ENCODE results near the gene PLD5. TPM values are rescaled to one million over a fixed set of nuclear protein-coding genes. Genes with fewer than 3 reads are reported as not detected.
"Not testable (repeated sequence)": the region's sequence is repeated elsewhere in the genome, so short reads cannot be mapped to it uniquely, and the experiment has no call there.

Gene PLD5
- polyA plus RNA-seq, 3 donors from 2014 or later: not detected

- H3K36me3 Mint-ChIP-seq; H3K4me1 Mint-ChIP-seq; H3K27me3 Mint-ChIP-seq (ENCODE audit: low read depth in 3 of 3); H3K4me3 Mint-ChIP-seq; H3K9me3 Mint-ChIP-seq; DNase-seq; H3K27ac Mint-ChIP-seq: not testable (repeated sequence)
Measured at GRCh38 chr1:242350446-242350845, 174.1 kb downstream of the PLD5 start.

GRCh38 chr1:242349636-242350035 lies 174.9 kb downstream of the PLD5 start:
- no peak overlapping the region for H3K4me3 Mint-ChIP-seq
- peaks cover 0 to 3% (median 0%) of the 10 kb centered on the region in 6 donors for H3K9me3 Mint-ChIP-seq
- no peaks in the 10 kb centered on the region for H3K36me3 Mint-ChIP-seq
- no peaks in the 10 kb centered on the region for H3K4me1 Mint-ChIP-seq
- DNase-seq: no peak
- no peak overlapping the region for H3K27ac Mint-ChIP-seq
- H3K27me3 Mint-ChIP-seq (ENCODE audit: low read depth in 3 of 3): no peaks in the 10 kb centered on the region

GRCh38 chr1:242330865-242331264 lies 193.6 kb downstream of the PLD5 start:
- not testable (repeated sequence) for H3K27me3 Mint-ChIP-seq (ENCODE audit: low read depth in 3 of 3); H3K4me1 Mint-ChIP-seq; H3K36me3 Mint-ChIP-seq; H3K4me3 Mint-ChIP-seq; H3K27ac Mint-ChIP-seq; DNase-seq
- peaks cover 0 to 13% (median 2%) of the 10 kb centered on the region in 6 donors for H3K9me3 Mint-ChIP-seq

- not testable (repeated sequence) for H3K27me3 Mint-ChIP-seq (ENCODE audit: low read depth in 3 of 3); H3K4me3 Mint-ChIP-seq; H3K27ac Mint-ChIP-seq; H3K4me1 Mint-ChIP-seq; H3K36me3 Mint-ChIP-seq; DNase-seq
- peaks cover 0 to 17% (median 1%) of the 10 kb centered on the region in 6 donors for H3K9me3 Mint-ChIP-seq
Measured at GRCh38 chr1:242327381-242327780, 197.1 kb downstream of the PLD5 start.

- H3K36me3 Mint-ChIP-seq; DNase-seq; H3K27me3 Mint-ChIP-seq (ENCODE audit: low read depth in 3 of 3); H3K4me1 Mint-ChIP-seq; H3K9me3 Mint-ChIP-seq; H3K4me3 Mint-ChIP-seq; H3K27ac Mint-ChIP-seq: not testable (repeated sequence)
Measured at GRCh38 chr1:242321981-242322380, 202.5 kb downstream of the PLD5 start.

- Mint-ChIP-seq H3K4me1 (no peaks in the 10 kb centered on the region), H3K36me3 (no peaks in the 10 kb centered on the region), H3K9me3 (peaks cover 0 to 17% (median 1%) of the 10 kb centered on the region in 6 donors), H3K4me3 (no peak overlapping the region), H3K27me3 (ENCODE audit: low read depth in 3 of 3) (peaks cover 2 to 3% (median 2%) of the 10 kb centered on the region in 3 donors), H3K27ac (no peak overlapping the region)
- no peak for DNase-seq
Measured at GRCh38 chr1:242318140-242318539, 206.4 kb downstream of the PLD5 start.

- H3K9me3 Mint-ChIP-seq: peaks cover 0 to 21% (median 0%) of the 10 kb centered on the region in 6 donors
- not testable (repeated sequence) for H3K27me3 Mint-ChIP-seq (ENCODE audit: low read depth in 3 of 3); H3K4me3 Mint-ChIP-seq; H3K36me3 Mint-ChIP-seq; H3K4me1 Mint-ChIP-seq; DNase-seq; H3K27ac Mint-ChIP-seq
Measured at GRCh38 chr1:242314865-242315264, 209.6 kb downstream of the PLD5 start.

- not testable (repeated sequence) for H3K27me3 Mint-ChIP-seq (ENCODE audit: low read depth in 3 of 3); H3K4me1 Mint-ChIP-seq; DNase-seq; H3K4me3 Mint-ChIP-seq; H3K36me3 Mint-ChIP-seq; H3K27ac Mint-ChIP-seq
- H3K9me3 Mint-ChIP-seq: peaks cover 0 to 21% (median 0%) of the 10 kb centered on the region in 6 donors
Measured at GRCh38 chr1:242314085-242314649, 210.3 kb downstream of the PLD5 start.

GRCh38 chr1:242308681-242309080 lies 215.8 kb downstream of the PLD5 start:
- H3K27me3 Mint-ChIP-seq (ENCODE audit: low read depth in 3 of 3); H3K27ac Mint-ChIP-seq; H3K36me3 Mint-ChIP-seq; H3K4me3 Mint-ChIP-seq; DNase-seq; H3K4me1 Mint-ChIP-seq: not testable (repeated sequence)
- peaks cover 0 to 11% (median 0%) of the 10 kb centered on the region in 6 donors for H3K9me3 Mint-ChIP-seq

GRCh38 chr1:242293781-242294180 lies 230.7 kb downstream of the PLD5 start:
- H3K9me3 Mint-ChIP-seq; H3K27ac Mint-ChIP-seq; H3K36me3 Mint-ChIP-seq; H3K4me1 Mint-ChIP-seq; H3K4me3 Mint-ChIP-seq; DNase-seq; H3K27me3 Mint-ChIP-seq (ENCODE audit: low read depth in 3 of 3): not testable (repeated sequence)

- DNase-seq; H3K27me3 Mint-ChIP-seq (ENCODE audit: low read depth in 3 of 3); H3K4me1 Mint-ChIP-seq; H3K4me3 Mint-ChIP-seq; H3K36me3 Mint-ChIP-seq; H3K27ac Mint-ChIP-seq; H3K9me3 Mint-ChIP-seq: not testable (repeated sequence)
Measured at GRCh38 chr1:242288067-242288466, 236.4 kb downstream of the PLD5 start.

- not testable (repeated sequence) for H3K4me1 Mint-ChIP-seq; H3K36me3 Mint-ChIP-seq; H3K27me3 Mint-ChIP-seq (ENCODE audit: low read depth in 3 of 3); H3K9me3 Mint-ChIP-seq; DNase-seq; H3K4me3 Mint-ChIP-seq; H3K27ac Mint-ChIP-seq
Measured at GRCh38 chr1:242282758-242283485, 241.6 kb downstream of the PLD5 start.

GRCh38 chr1:242278406-242278805 lies 246.1 kb downstream of the PLD5 start:
- DNase-seq; H3K36me3 Mint-ChIP-seq; H3K27me3 Mint-ChIP-seq (ENCODE audit: low read depth in 3 of 3); H3K4me1 Mint-ChIP-seq; H3K4me3 Mint-ChIP-seq; H3K27ac Mint-ChIP-seq; H3K9me3 Mint-ChIP-seq: not testable (repeated sequence)

- not testable (repeated sequence) for H3K27ac Mint-ChIP-seq; H3K4me3 Mint-ChIP-seq; H3K36me3 Mint-ChIP-seq; DNase-seq; H3K27me3 Mint-ChIP-seq (ENCODE audit: low read depth in 3 of 3); H3K4me1 Mint-ChIP-seq; H3K9me3 Mint-ChIP-seq
Measured at GRCh38 chr1:242276769-242277168, 247.7 kb downstream of the PLD5 start.

- H3K27me3 Mint-ChIP-seq (ENCODE audit: low read depth in 3 of 3); DNase-seq; H3K9me3 Mint-ChIP-seq; H3K36me3 Mint-ChIP-seq; H3K4me3 Mint-ChIP-seq; H3K4me1 Mint-ChIP-seq; H3K27ac Mint-ChIP-seq: not testable (repeated sequence)
Measured at GRCh38 chr1:242267004-242267403, 257.5 kb downstream of the PLD5 start.

All from immature natural killer cell (primary cell).